ENCODE measurements around the gene ADGRL1. TPM values are rescaled to one million over a fixed set of nuclear protein-coding genes. Genes with fewer than 3 reads are reported as not detected.

Gene ADGRL1
- 2.6 and 2.8 TPM in 2 replicates for total RNA-seq

GRCh38 chr19:14205452-14206287 is at the start of gene ADGRL1:
Gene ADGRL1, minus strand, starts transcription at chr19:14206169. Its CDS starts 22,567 bp downstream, at chr19:14183602.

GRCh38 chr19:14136509-14137281 is 69.3 kb downstream of the ADGRL1 start, which contains the start of gene ASF1B:
Gene ASF1B, minus strand, starts transcription at chr19:14136589. Its CDS starts 133 bp downstream, at chr19:14136456.

GRCh38 chr19:14117668-14118164 is 88.3 kb downstream of the ADGRL1 start, which contains the start of gene PRKACA:
Gene PRKACA, minus strand, starts transcription at chr19:14117762. Its CDS starts 215 bp downstream, at chr19:14117547.

Small RNA genes within 50 kb of the gene (small RNA-seq; reads per million reads assigned to genes)
- gene RN7SL231P (ENCODE audit: low replicate concordance), result not detected

Other genes starting within 250 kb of the ADGRL1 start
- 5.9 and 6.1 TPM in 2 replicates for gene RFX1, start 199.8 kb downstream of the ADGRL1 start, total RNA-seq
- not detected in 2 replicates for gene RLN3, start 178.0 kb downstream of the ADGRL1 start, total RNA-seq
- gene IL27RA, start 174.4 kb downstream of the ADGRL1 start, total RNA-seq, result 0.88 and 2.4 TPM in 2 replicates
- 0.22 TPM in 1 of 2 replicates, not detected in the other for gene PALM3, start 144.1 kb downstream of the ADGRL1 start, total RNA-seq
- gene MISP3, start 133.4 kb downstream of the ADGRL1 start, total RNA-seq, result under 0.01 and 0.43 TPM in 2 replicates
- gene C19orf67, start 120.4 kb downstream of the ADGRL1 start, total RNA-seq, result not detected in 2 replicates
- 24.1 and 31.6 TPM in 2 replicates for gene SAMD1, start 115.4 kb downstream of the ADGRL1 start, total RNA-seq
- 47.5 and 73.6 TPM in 2 replicates for gene PRKACA, start 88.4 kb downstream of the ADGRL1 start, total RNA-seq
- 0.44 and 30.5 TPM in 2 replicates for gene ASF1B, start 69.6 kb downstream of the ADGRL1 start, total RNA-seq
- gene ADGRE5, start 175.3 kb upstream of the ADGRL1 start, total RNA-seq, result 33.9 and 104 TPM in 2 replicates
- 58.6 and 141 TPM in 2 replicates for gene DDX39A, start 213.2 kb upstream of the ADGRL1 start, total RNA-seq
- gene PKN1, start 227.1 kb upstream of the ADGRL1 start, total RNA-seq, result 198 and 242 TPM in 2 replicates

All from placental pericyte (primary cell).